Ecto neural progenitor cell (in vitro differentiated cells): ENCODE results near the gene KCTD1.

Source experiments
- DNase-seq: peaks from one replicate; pipeline ENCODE4 v3.0.0-alpha.2; 2018; ENCODE audit warnings: low spot score

Gene KCTD1

DNA sequence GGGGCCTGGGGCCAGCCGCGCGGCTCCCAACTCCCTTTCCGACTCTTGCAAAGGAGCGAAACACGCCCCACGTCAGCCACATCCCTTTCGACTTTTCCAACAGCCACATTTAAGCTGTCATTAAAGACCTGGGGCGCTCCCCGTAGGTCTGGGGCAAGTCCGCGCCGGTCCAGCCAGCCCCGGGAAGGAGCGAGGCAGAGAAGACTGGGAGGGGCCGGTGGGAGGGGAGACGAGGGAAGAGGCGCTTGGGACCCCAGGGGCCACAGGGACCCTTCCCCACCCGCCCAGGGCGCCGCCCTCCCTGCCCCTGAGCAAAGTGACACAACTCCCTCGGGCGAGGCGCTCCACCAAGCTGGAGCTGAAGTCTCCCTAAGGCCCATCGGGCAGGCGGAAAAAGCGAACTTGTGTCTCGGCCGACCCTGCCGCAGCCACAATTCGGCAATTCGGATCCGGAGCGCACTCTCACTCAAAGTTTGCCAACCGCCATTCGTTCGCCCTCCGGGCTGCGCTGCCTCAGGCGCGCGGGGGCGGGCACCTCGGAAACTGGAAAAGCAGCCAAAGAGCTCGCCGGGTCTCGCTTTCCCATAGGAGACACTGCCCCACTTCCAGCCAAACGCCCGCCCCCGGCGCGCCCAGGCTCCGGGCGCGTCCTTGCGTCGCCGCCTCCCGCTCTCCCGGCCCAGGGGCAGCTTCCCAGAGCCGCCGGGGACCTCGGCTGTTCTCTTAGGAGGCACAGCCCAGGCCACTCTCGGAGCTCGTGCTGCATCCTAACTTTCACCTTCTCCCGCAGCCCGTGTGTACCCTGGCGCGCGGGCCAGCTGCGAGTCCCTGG, 1.1 kb upstream of the KCTD1 start:
- DNase-seq = peak; percentile 78

DNA sequence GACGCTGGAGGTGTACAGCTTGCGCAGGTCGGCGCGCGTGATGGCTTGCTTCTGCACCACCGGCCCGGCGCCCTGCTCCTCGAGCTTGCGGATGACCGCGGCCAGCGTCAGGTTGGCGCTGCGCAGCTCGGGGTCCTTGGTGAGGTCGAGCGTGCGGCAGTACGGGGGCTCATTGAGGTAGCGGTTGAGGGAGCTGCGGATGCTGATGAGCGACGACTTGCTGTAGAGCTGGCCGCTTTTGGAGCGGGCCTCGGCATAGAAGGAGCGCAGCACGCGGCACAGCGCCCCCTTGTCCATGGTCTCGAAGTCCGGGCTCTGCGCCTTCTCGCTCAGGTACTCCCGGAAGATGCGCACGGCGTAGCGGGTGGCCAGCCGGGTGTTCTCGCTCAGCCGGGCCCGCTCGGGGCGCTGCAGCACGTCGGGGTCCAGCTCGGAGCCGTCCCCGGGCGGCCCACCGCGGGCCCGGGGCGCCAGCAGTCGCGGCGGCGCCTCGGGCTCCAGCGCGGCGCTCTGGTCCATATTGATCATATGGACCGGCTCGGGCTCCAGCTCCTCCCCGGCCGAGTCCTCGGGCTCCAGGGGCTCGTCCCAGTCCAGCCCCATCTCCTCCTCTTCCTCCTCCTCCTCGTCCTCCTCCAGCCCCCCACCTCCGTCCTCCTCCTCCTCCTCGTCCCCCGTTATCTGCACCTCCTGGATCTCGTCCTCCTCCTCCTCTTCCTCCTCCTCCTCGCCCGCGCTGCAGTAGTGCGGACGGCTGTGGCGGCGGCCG, 523 bp downstream of the KCTD1 start:
- DNase-seq = peak; percentile 89

DNA sequence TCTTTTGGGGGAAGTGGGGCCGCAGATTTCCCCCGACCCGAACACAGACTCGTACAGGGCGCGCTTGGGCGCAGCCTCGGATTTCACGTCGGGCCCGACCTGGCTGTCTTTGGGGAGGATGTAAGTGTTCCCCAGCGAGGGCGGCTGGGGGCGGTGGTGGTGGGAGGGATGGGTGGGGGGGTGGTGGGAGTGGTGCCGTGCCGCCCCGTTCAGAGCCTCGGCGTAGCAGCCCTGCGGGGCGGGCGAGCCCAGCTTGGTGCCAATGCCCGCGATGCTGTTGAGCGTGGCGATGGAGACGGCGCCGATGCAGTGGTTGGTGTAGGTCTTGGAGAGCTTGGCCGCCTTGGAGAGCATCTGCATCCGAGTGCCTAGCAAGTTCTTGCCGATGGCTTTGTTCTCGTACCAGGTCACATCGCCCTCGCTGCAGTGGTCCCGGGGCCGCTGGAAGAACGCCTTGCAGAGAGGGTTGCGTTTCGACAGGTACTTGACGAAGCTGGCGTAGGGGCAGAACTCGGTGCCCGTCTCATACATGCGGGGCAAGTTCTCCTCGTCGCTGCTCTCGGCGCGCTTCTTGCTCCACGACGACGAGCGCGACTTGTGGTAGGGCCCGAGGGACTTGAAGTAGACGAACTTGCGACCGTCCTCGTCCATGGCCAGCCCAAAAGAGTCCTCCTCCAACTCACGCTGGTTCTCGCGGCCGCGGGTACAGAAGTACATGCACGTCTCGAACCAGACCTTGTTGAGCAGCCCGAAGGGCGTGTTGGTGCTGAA, 1.3 kb downstream of the KCTD1 start:
- peak; percentile 71 for DNase-seq

DNA sequence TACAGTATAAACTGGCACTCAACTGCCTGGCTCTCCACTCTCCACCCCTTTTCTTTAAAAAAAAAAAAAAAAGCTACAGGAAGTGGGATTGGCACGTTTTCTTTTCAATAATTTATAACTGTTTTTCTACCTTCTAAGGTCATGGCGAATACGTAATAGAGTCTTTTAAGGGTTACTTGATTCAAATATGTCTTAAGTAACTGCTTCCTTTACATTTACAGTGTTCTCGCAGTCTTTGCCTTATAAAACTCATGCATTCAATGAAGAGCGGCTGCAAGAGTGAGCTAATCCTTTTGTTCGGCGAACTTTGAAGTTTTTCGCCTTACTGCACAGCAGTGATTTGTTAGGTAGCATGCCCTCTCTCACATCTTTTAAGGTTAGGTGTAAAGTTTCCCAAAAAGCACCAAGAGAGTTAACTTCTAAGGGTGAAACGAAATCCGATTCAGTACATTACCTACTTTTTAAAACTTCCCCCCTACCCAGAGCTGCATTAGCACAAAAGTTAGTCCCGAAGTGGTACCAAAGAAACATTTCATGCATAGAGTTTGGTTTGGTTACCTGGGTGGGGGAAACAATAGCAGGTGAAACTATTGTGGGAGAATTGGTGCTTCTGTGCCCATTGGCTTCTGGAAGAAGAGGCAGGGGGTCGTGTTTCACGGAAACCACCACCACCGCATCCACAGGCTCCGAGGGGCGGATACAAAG, 2.0 kb downstream of the KCTD1 start:
- no peak for DNase-seq

DNA sequence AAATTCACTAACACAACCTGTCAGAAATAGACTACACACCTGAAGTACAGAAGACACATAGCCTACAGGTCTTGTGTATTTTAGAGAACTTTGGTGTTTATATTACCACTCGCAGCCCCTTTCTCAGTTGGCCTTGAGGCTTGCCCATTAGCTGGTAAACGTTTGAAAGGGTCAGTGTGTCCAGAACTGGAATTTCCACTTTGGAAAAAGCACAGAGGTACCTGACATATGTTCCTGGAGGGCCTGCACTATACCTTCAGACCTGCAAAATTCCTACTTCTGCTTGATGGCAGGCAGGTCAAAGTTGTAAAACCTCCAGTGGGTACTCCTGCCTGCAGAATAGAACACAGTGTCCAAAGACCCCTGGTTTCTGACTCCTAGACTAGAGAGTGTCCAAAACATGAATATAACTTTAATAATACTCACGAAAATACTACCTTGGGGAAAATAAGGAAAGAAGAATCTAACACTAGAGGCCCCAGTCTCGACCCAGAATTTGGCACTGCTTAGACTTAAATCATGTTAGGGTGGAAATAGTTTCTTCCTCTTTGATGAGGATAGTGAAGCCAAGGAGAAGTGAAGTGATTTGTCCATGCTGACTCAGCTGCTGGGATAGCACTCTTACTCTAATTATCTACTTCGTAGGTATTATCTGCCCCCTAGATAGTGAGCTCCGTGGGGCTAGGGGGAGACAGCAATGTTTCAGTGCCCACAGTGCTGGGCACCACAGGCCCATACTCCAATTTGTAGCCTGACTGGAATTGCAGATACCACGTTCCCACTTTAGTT, 2.8 kb downstream of the KCTD1 start:
- DNase-seq = no peak

DNA sequence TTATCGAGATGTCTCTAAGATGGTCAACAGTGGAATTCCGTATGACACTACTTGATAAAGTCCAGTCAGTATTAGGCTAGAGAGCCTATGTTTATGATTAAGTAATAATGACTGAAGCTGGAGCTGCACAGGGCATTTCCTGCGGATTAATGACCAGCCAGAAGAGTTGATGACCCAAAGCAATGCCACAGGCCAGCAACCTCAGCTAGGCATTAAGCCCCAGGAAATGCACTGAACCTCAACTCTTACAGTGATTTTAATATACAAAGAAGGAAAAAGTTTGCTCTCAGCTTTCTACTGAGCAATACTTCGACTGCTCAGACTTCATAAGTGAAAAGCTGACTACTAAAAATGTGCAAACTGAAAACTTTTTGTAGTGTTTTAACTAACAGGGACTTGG, 3.9 kb downstream of the KCTD1 start:
- no peak for DNase-seq

DNA sequence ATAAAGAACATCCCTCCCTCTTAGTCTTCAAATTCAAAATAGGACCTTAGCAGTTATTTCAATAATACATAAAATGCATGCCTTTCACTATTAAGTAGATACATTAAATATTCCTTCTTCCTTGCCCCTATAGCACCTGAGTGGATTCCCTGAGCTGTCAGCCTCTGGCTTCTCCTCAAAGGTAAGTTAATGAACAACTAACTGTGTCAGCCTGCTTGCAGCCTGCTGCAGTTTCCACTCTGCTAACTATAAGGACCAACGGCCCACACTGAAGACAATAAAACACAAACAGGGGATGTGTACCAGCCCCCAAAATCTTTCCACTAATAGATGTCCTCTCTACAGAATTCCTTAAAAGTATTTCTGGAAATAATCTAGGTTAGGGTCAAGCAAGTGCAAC, 5.0 kb downstream of the KCTD1 start:
- DNase-seq = no peak

DNA sequence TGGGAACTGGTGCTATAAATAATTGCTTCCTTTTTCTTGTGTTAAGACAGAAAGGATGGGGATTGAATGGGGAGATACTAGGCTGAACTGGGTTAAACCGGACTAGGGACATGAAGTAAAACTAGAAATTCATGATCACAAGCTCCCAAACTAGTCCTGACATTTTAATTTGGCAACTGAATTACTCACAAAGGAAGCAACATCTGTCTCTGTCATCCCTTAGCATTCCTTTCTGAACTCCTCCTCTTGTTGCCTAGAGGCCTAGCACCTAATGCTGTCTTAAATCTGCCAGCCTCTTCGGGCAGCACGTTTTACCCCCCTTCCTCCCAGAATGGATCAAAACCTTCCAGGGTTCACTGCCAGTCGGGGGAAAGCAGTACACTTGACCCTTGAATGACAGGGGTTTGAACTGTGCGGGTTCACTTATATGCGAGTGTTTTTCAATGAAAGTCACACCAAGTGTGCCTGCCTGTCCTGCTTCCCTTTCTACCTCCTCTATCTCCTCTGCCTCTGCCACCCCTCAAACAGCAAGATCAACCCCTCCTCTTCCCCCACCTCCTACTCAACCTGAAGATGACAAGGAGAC, 8.2 kb downstream of the KCTD1 start:
- DNase-seq = no peak

DNA sequence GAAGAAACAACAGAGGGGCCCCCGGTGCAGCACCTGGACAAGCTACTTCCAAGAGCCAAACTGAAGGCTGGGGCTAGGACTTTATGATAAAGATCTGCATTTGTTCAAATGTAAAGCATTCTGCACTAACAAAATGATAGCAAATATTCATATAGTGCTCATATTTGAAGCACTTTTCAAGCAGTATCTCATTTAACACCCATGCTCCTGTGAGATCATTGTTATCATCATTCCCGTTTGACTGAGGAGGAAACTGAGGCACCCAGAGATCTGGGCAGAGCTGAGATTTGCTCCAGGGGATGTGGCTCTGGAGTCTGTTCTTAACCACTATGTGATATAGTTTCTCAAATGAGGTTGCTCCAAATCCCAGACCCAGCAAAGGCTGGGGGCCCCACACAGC, 9.8 kb downstream of the KCTD1 start:
- no peak for DNase-seq

DNA sequence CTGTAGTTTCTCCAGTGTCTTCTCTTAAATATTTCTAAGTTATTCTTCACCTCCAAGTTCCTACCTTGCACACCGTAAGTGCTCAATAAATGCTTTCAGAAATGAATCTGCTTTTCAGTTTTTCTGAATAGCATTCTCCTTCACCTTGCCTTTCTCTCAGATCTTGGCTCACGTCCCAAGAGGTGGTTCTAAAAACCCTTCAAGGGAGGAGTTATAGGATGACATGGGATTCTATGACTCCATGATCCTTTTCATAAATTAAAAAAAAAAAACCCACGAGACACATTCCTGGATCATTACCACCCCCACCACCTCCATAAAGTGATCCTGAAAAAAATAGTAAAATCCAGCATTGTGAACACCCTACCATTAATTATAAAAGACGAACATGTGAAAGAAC, 11.7 kb downstream of the KCTD1 start:
- DNase-seq = no peak

DNA sequence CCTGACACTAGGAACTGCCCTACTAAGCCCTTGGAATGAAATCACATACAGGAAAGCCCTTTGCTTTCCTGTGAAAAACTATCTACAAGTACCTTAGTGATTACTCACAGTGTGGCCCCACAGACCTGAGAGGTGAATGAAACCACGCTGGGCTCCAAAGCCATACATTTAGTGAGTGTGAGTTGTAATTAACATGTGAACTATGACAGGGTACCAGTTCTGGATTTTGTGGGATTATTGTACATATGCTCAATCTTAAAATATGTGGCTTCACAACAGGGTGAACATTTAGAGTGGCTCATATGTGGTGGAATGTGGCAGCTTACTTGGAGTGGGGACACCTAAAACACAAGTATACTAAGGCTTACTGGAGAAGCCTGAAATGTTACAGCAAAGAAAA, 12.3 kb downstream of the KCTD1 start:
- no peak for DNase-seq

DNA sequence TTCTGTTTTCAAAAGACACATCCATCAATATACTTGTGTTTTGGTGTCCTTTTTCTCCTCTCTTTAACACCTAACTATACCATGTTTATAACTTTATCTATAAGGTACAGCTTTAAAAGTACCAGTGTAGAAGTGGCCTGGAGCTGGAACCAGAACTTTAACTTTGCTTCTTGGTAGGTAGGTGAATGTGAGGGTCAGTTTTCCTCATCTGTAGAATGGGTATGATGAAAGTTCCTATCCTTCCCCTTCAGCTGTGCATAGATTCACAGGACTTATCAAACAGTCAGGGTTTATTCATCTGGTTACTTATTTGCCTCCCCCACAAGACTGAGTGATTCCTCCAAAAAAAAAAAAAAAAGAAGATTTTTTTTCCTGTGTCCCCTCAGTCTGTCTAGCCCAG, 12.7 kb downstream of the KCTD1 start:
- DNase-seq = no peak

DNA sequence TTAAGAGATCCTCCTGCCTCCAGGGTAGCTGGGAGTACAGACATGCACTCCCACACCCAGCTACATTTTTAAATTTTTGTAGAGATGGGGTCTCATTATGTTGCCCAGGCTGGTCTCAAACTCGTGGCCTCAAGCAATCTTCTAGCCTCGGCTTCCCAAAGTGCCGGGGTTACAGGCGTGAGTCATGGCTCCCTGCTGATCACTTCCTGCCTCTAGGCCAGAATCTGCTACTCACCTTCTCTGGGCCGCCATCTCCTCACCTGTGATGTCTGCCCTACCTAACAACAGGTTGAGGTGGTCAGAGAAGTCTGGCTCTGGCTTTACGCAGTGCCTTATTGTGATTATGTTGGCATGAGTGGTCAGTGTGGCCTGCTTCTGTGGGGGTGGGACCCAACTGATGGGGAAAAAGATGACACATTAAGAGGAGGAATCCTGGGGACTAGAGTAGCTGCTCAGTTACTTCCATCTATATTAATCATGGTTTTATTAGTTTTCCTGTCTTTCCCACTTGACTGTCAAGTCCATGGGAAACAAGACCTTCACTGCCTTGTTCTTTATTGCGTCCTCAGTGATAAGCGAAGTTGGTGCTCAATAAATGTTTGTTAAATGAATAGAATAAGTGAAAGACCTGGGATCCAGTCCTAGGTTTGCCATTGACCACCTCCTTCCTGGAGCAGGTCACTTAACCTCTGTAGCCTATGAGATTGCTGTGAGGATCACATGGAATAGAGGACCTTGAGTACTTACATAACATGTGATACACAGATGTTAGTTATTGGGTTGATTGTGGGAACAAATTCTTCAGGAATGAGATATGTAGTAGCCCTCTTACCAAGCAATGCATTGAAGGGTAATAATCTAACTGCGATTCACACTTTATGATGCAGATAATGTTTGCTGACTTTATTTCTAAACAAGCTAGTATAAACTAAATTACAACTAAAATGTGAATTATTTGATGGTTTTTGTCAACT, 15.7 kb downstream of the KCTD1 start:
- DNase-seq = no peak

DNA sequence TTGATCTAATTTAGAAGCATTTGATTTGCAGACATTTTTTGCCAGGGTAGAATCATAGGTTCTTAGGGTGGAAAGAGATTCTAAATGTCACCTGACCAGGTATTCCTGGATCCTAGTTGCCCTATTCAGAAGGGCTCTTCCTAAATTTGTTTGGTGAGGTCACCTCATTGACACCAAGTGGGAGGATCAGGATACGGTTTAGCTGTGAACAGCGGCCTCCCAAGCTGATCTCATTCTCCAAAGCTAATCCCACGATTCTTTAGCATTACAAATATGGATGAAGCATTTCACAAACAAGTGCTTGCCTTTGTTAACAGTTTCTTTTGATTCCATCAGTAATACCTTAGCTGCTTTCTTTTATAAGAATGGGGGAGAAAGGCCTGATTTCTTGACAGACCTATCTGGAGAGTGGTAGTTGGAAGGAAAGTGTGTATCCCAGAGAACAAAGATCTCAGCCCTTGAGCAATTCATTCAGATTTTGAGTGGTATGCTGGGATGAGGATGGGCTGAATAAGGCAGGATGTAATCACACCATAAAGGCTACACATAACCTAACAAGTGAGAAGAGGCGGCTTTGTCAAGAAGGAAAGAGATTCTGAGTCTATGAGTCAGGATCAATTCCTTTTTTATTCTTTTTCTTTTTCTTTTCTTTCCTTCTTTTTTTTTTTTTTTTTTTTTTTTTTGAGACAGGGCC, 16.6 kb downstream of the KCTD1 start:
- DNase-seq = no peak

DNA sequence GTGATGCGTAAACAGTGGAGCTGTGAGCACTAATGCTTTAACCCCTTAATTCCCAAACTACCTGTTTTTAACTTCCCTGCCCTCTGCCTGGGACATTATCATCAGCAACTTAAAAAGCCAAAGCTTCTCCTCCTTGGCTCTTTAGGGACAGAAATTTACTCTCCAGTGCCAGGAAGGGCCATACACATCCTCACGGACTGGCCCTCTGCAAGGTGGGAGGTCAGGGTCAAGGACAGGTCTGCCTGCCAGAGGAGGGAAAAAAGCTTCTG, 21.5 kb downstream of the KCTD1 start:
- DNase-seq = peak; percentile 26

DNA sequence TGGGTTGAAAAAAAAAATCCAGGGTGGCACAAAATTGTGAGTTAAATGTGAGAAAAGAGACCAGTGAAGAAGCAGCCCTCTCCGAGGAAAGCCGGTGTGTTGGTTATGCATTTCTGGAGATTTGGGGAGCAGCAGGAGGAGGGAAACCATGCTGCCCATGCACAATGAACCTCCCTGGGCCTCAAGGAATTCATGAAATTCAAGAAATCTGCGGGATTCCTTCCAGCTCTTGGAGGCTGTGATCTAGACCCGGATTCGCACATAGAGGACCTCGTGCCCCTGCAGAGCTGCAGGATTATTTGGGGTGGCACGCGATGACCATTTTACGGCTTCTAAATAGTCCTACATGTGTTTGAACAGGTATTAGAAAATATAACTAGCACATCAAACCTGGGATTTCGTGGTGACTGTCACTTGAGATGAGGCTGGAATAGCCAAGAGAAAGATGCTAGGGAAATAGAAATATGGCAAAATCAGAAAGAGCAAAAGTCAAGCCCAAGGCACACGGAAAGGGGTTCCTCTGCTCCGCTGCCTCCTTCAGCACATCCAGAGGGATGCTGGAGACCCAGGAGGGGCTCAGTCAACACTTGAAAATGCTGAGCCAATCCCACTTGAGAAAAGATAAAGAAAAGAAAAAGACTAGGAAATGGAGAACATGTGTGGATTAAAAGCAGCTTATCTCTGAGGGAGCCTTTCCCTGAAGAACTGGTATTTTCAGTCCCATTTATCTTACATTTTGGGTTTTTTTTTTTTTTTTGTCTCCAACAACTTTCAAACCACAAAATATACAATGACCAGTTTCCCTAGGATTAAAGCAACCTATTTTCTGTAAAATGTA, 22.0 kb downstream of the KCTD1 start:
- peak; percentile 45 for DNase-seq

DNA sequence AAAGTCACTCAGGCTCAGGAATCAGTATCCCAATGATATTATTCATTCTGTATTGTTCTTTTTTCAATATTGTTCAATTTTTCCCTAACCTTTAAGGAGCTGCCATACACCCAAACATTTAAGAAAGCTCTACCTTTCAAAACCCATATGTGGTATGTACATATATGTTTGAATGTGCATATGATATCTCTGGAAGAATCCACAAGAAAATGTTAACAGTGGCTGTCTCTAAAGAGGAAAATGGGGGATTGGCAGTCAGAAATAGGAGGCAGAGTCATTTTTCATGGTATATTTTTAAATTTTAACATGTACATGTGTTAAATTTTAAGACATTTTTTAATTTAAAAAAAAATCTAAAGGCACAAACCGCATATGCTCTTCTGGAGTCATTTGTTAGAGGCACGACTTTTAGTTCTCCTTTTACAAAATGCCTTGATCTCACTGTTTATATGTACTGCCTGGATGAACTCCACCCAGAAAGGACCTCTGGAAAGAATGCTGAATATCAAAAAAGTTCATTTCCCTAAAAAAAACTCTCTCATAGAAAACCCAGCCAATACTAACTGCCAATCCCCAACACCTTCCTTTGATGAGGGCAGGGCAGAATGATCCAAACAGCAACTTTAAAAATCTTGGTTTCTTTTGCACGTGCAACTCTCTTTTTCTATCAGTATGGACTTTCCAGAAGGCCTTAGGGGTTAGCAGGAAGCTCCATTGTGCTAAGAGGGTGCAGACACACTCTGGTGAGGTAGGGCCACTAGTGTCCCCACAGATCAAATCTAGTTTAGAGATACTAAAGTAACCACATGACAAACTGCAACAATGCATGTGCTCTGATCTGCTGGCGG, 23.6 kb downstream of the KCTD1 start:
- DNase-seq = peak; percentile 15
